Measurements from ENCODE around the gene SCMH1. TPM values are rescaled to one million over a fixed set of nuclear protein-coding genes. Genes with fewer than 3 reads are reported as not detected.

SCMH1 gene
- total RNA-seq, 1 experiment from 2014 or later, result 55.9 TPM

GRCh38 chr1:41037116-41037903, 204.8 kb downstream of the SCMH1 start:
- Mint-ChIP-seq H3K4me3 (ENCODE audit: unreplicated experiment) (no peak overlapping the region), H3K27ac (ENCODE audit: low read depth, unreplicated experiment) (no peak overlapping the region), H3K27me3 (ENCODE audit: insufficient read depth, unreplicated experiment) (no peaks in the 10 kb centered on the region), H3K36me3 (ENCODE audit: insufficient read depth, unreplicated experiment) (peaks cover 43% of the 10 kb centered on the region), H3K9me3 (ENCODE audit: unreplicated experiment) (no peaks in the 10 kb centered on the region), H3K4me1 (ENCODE audit: insufficient read depth, unreplicated experiment) (no peaks in the 10 kb centered on the region)
- TF ChIP-seq CTCF (IDR thresholded peaks at IDR 0.05; ENCODE audit: unreplicated experiment), result no peak
- BruUV-seq (replicated peaks), result no TSS peak
- intact Hi-C loops (cut with micrococcal nuclease), result no loop called here
- DNase-seq (ENCODE audit: unreplicated experiment), result no peak
- CTCF ChIA-PET, result interaction anchor here (0.5 to 1.3 kb wide), 4 partner anchors 16 to 381 kb away, joined by 3 to 5 read pairs (median 4); partner anchors contain the start of gene SLFNL1
- POLR2A ChIA-PET, result interaction anchor here (0.5 to 1.7 kb wide), 4 partner anchors 10 to 72 kb away, joined by 3 to 4 read pairs (median 3); no protein-coding TSS in a partner anchor

- no TSS peak for BruUV-seq (replicated peaks)
- intact Hi-C loops (cut with micrococcal nuclease), result no loop called here
- Mint-ChIP-seq H3K27ac (ENCODE audit: low read depth, unreplicated experiment) (no peak overlapping the region), H3K27me3 (ENCODE audit: insufficient read depth, unreplicated experiment) (no peaks in the 10 kb centered on the region), H3K4me1 (ENCODE audit: insufficient read depth, unreplicated experiment) (no peaks in the 10 kb centered on the region), H3K9me3 (ENCODE audit: unreplicated experiment) (no peaks in the 10 kb centered on the region), H3K36me3 (ENCODE audit: insufficient read depth, unreplicated experiment) (peaks cover 42% of the 10 kb centered on the region), H3K4me3 (ENCODE audit: unreplicated experiment) (no peak overlapping the region)
- ChIA-PET CTCF (interaction anchor here (0.7 kb wide), 1 partner anchor 10 kb away, joined by 3 read pairs; no protein-coding TSS in a partner anchor), POLR2A (interaction anchor here (0.6 kb wide), 1 partner anchor 759 kb away, joined by 3 read pairs; no protein-coding TSS in a partner anchor)
- no peak for DNase-seq (ENCODE audit: unreplicated experiment)
- TF ChIP-seq CTCF (IDR thresholded peaks at IDR 0.05; ENCODE audit: unreplicated experiment), result no peak
Measured at GRCh38 chr1:41033272-41033671, 208.8 kb downstream of the SCMH1 start.

GRCh38 chr1:41032147-41032546, 210.0 kb downstream of the SCMH1 start:
- Mint-ChIP-seq H3K27me3 (ENCODE audit: insufficient read depth, unreplicated experiment) (no peaks in the 10 kb centered on the region), H3K36me3 (ENCODE audit: insufficient read depth, unreplicated experiment) (peaks cover 54% of the 10 kb centered on the region), H3K27ac (ENCODE audit: low read depth, unreplicated experiment) (no peak overlapping the region), H3K9me3 (ENCODE audit: unreplicated experiment) (no peaks in the 10 kb centered on the region), H3K4me3 (ENCODE audit: unreplicated experiment) (no peak overlapping the region), H3K4me1 (ENCODE audit: insufficient read depth, unreplicated experiment) (no peaks in the 10 kb centered on the region)
- DNase-seq (ENCODE audit: unreplicated experiment), result no peak
- BruUV-seq (replicated peaks), result no TSS peak
- intact Hi-C loops (cut with micrococcal nuclease), result no loop called here
- no peak for TF ChIP-seq CTCF (IDR thresholded peaks at IDR 0.05; ENCODE audit: unreplicated experiment)
- CTCF ChIA-PET, result no interaction called here
- POLR2A ChIA-PET, result interaction anchor here (1.5 kb wide), 1 partner anchor 11 kb away, joined by 4 read pairs; the partner anchor contains the start of gene SLFNL1

GRCh38 chr1:41030872-41031616, 211.1 kb downstream of the SCMH1 start:
- TF ChIP-seq CTCF (IDR thresholded peaks at IDR 0.05; ENCODE audit: unreplicated experiment), result no peak
- intact Hi-C loops (cut with micrococcal nuclease), result no loop called here
- no peak overlapping the region for H3K4me3 Mint-ChIP-seq (ENCODE audit: unreplicated experiment)
- no TSS peak for BruUV-seq (replicated peaks)
- ChIA-PET CTCF (interaction anchor here (0.7 kb wide), 1 partner anchor 8 kb away, joined by 3 read pairs; no protein-coding TSS in a partner anchor), POLR2A (interaction anchor here (1.4 to 2.1 kb wide), 3 partner anchors 10 to 13 kb away, joined by 3 to 7 read pairs (median 4); partner anchors contain the start of gene SLFNL1)
- no peak for DNase-seq (ENCODE audit: unreplicated experiment)
- H3K4me1 Mint-ChIP-seq (ENCODE audit: insufficient read depth, unreplicated experiment), result no peaks in the 10 kb centered on the region
- H3K27me3 Mint-ChIP-seq (ENCODE audit: insufficient read depth, unreplicated experiment), result no peaks in the 10 kb centered on the region
- peak overlapping the region; percentile 33 for H3K27ac Mint-ChIP-seq (ENCODE audit: low read depth, unreplicated experiment)
- peaks cover 61% of the 10 kb centered on the region for H3K36me3 Mint-ChIP-seq (ENCODE audit: insufficient read depth, unreplicated experiment)
- no peaks in the 10 kb centered on the region for H3K9me3 Mint-ChIP-seq (ENCODE audit: unreplicated experiment)
